IMR-90 (cell line): ENCODE results near the gene CD99. TPM values are rescaled to one million over a fixed set of nuclear protein-coding genes. Genes with fewer than 3 reads are reported as not detected.

ENCODE experiments used
- ATAC-seq: fragments of 200-7000 bp; cut with Tn5 transposase; 2 replicates; pipeline ENCODE4 v1.9.1; 2020; ENCODE audit warnings: low read depth, mild to moderate bottlenecking, moderate library complexity
- BruUV-seq: library from RNA; stranded (reverse); fragments of 400-500 nt; replicated peaks from 2 replicates; lab custom pipeline; 2021; lab: Mats Ljungman, UMichigan
- CTCF ChIA-PET: fragments of 300-600 bp; formaldehyde crosslinking; extraction: SDS; loops from one replicate; lab custom pipeline; 2021; ENCODE audit warnings: antibody characterized with exemption; lab: Yijun Ruan, JAX
- POLR2A ChIA-PET: fragments of 300-600 bp; sonication (Branson Sonifier 250); formaldehyde crosslinking; loops from one replicate; lab custom pipeline; 2022; ENCODE audit warnings: antibody characterized with exemption; ENCODE audit not compliant: unreplicated experiment; lab: Charles Lee
- DNase-seq: peaks from one replicate; pipeline ENCODE4 v3.0.0; 2013
- H2AFZ ChIP-seq: replicated peaks from 2 replicates; pipeline ENCODE3; 2013; ENCODE audit warnings: low read length, mild to moderate bottlenecking; ENCODE audit not compliant: poor library complexity
- H2AK5ac ChIP-seq: 2 replicates; pipeline ENCODE4 v1.6.1; 2013; ENCODE audit warnings: low read depth, low read length, inconsistent platforms
- H2AK9ac ChIP-seq: replicated peaks from 2 replicates; pipeline ENCODE3; 2013; ENCODE audit warnings: mild to moderate bottlenecking, low read depth, low read length, moderate library complexity; ENCODE audit not compliant: poor library complexity
- H2BK120ac ChIP-seq: 2 replicates; pipeline ENCODE4 v1.6.1; 2013; ENCODE audit warnings: low read depth, low read length, inconsistent platforms
- H2BK15ac ChIP-seq: 3 replicates; pipeline ENCODE4 v1.6.1; 2013; ENCODE audit warnings: low read depth, low read length, inconsistent platforms
- H2BK20ac ChIP-seq: 2 replicates; pipeline ENCODE4 v1.6.1; 2013; ENCODE audit warnings: low read depth, mild to moderate bottlenecking, inconsistent platforms, low read length, moderate library complexity
- H2BK5ac ChIP-seq: 2 replicates; pipeline ENCODE4 v1.6.1; 2013; ENCODE audit warnings: mild to moderate bottlenecking, low read depth, low read length, inconsistent platforms; ENCODE audit not compliant: poor library complexity, severe bottlenecking
- H3K14ac ChIP-seq: replicated peaks from 2 replicates; pipeline ENCODE4 v1.6.1; 2013; ENCODE audit warnings: low read depth, low read length, inconsistent platforms
- H3K18ac ChIP-seq: 2 replicates; pipeline ENCODE4 v1.6.1; 2013; ENCODE audit warnings: low read depth, low read length, control low read depth
- H3K23ac ChIP-seq: 2 replicates; pipeline ENCODE4 v1.6.1; 2013; ENCODE audit warnings: low read depth, low read length, inconsistent platforms
- H3K27ac ChIP-seq: 2 replicates; pipeline ENCODE4 v1.5.1; 2013; ENCODE audit warnings: mild to moderate bottlenecking, control low read depth, low read length; ENCODE audit not compliant: insufficient read depth
- H3K27me3 ChIP-seq: 2 replicates; pipeline ENCODE4 v1.6.1; 2013; ENCODE audit warnings: low read length; ENCODE audit not compliant: control insufficient read depth, insufficient read depth
- H3K36me3 ChIP-seq: 2 replicates; pipeline ENCODE4 v1.6.1; 2013; ENCODE audit warnings: low read length, mixed read lengths; ENCODE audit not compliant: control insufficient read depth, insufficient read depth
- H3K4ac ChIP-seq: 2 replicates; pipeline ENCODE4 v1.6.1; 2013; ENCODE audit warnings: low read depth, low read length, inconsistent platforms
- H3K4me1 ChIP-seq: 2 replicates; pipeline ENCODE4 v1.6.1; 2013; ENCODE audit warnings: low read length, mixed read lengths; ENCODE audit not compliant: control insufficient read depth, insufficient read depth
- H3K4me2 ChIP-seq: 2 replicates; pipeline ENCODE4 v1.6.1; 2013; ENCODE audit warnings: low read depth, mild to moderate bottlenecking, control low read depth, low read length, moderate library complexity
- H3K4me3 ChIP-seq: 2 replicates; pipeline ENCODE4 v1.5.1; 2013; ENCODE audit warnings: low read depth, mild to moderate bottlenecking, control low read depth, low read length, moderate library complexity; ENCODE audit not compliant: insufficient read depth
- H3K56ac ChIP-seq: 2 replicates; pipeline ENCODE4 v1.6.1; 2013; ENCODE audit warnings: low read length, inconsistent platforms; ENCODE audit not compliant: insufficient read depth; ENCODE audit errors: extremely low read depth
- H3K79me1 ChIP-seq, 2 experiments: 2 replicates each; pipeline ENCODE4 v1.6.1; 2013; ENCODE audit warnings: low read length in 2 of 2, inconsistent platforms in 1 of 2, low read depth in 1 of 2
- H3K9ac ChIP-seq: 2 replicates; pipeline ENCODE4 v1.6.1; 2013; ENCODE audit warnings: low read depth, low read length, control low read depth
- H3K9me1 ChIP-seq: 2 replicates; pipeline ENCODE4 v1.6.1; 2013; ENCODE audit warnings: low read length, inconsistent platforms; ENCODE audit not compliant: insufficient read depth
- H3K9me3 ChIP-seq: 2 replicates; pipeline ENCODE4 v1.6.1; 2013; ENCODE audit warnings: low read length; ENCODE audit not compliant: control insufficient read depth, insufficient read depth
- H4K20me1 ChIP-seq: 2 replicates; pipeline ENCODE4 v1.6.1; 2013; ENCODE audit warnings: low read length, inconsistent platforms; ENCODE audit not compliant: insufficient read depth
- H4K5ac ChIP-seq: 2 replicates; pipeline ENCODE4 v1.6.1; 2013; ENCODE audit warnings: mild to moderate bottlenecking, low read depth, low read length, control low read depth
- H4K8ac ChIP-seq, 2 experiments: 2 replicates each; pipeline ENCODE4 v1.6.1; 2013; ENCODE audit warnings: low read depth in 2 of 2, low read length in 2 of 2, control low read depth in 1 of 2, inconsistent platforms in 1 of 2
- H4K91ac ChIP-seq: 2 replicates; pipeline ENCODE4 v1.6.1; 2013; ENCODE audit warnings: low read depth, low read length, inconsistent platforms; ENCODE audit not compliant: insufficient read depth
- BHLHE40 ChIP-seq: fragments of 150-350 bp; IDR thresholded peaks from 2 replicates; pipeline ENCODE4 v1.6.1; 2016; ENCODE audit warnings: mild to moderate bottlenecking, low read depth, low read length
- CEBPB ChIP-seq: IDR thresholded peaks from 2 replicates; pipeline ENCODE4 v1.6.1; 2012; ENCODE audit warnings: low read depth, low read length, improper control_type of control experiment
- CTCF ChIP-seq: conservative IDR thresholded peaks from 2 replicates; pipeline ENCODE4 v1.5.1; 2012; ENCODE audit warnings: mild to moderate bottlenecking, low read depth, low read length, improper control_type of control experiment
- ELK1 ChIP-seq: fragments of 150-350 bp; IDR thresholded peaks from 2 replicates; pipeline ENCODE4 v1.6.1; 2016; ENCODE audit warnings: low read depth, mild to moderate bottlenecking, low read length, moderate library complexity, borderline replicate concordance
- FOS ChIP-seq: fragments of 150-350 bp; IDR thresholded peaks from 2 replicates; pipeline ENCODE4 v1.6.1; 2016; ENCODE audit warnings: low read depth, low read length
- MAFK ChIP-seq: IDR thresholded peaks from 2 replicates; pipeline ENCODE4 v1.6.1; 2012; ENCODE audit warnings: low read depth, low read length, improper control_type of control experiment
- MAZ ChIP-seq: IDR thresholded peaks from 2 replicates; pipeline ENCODE4 v1.6.1; 2012; ENCODE audit warnings: low read depth, mild to moderate bottlenecking, low read length, improper control_type of control experiment, moderate library complexity, borderline replicate concordance
- MXI1 ChIP-seq: IDR thresholded peaks from 2 replicates; pipeline ENCODE4 v1.6.1; 2012; ENCODE audit warnings: low read depth, mild to moderate bottlenecking, low read length, moderate library complexity, borderline replicate concordance
- NFE2L2 ChIP-seq: fragments of 150-350 bp; IDR thresholded peaks from 2 replicates; pipeline ENCODE4 v1.6.1; 2016; ENCODE audit warnings: low read depth, mild to moderate bottlenecking, low read length
- POLR2A ChIP-seq: IDR thresholded peaks from 2 replicates; pipeline ENCODE4 v1.6.1; 2012; ENCODE audit warnings: mild to moderate bottlenecking, low read depth, low read length
- RAD21 ChIP-seq: IDR thresholded peaks from 2 replicates; pipeline ENCODE4 v1.6.1; 2012; ENCODE audit warnings: low read length, improper control_type of control experiment
- RCOR1 ChIP-seq: IDR thresholded peaks from 2 replicates; pipeline ENCODE4 v1.6.1; 2012; ENCODE audit warnings: mild to moderate bottlenecking, low read length, improper control_type of control experiment; ENCODE audit not compliant: insufficient replicate concordance
- RFX5 ChIP-seq: IDR thresholded peaks from 2 replicates; pipeline ENCODE4 v1.8.0; 2012; ENCODE audit warnings: low read depth, mild to moderate bottlenecking, low read length, moderate library complexity
- USF2 ChIP-seq: fragments of 150-350 bp; IDR thresholded peaks from 2 replicates; pipeline ENCODE4 v1.6.1; 2017; ENCODE audit warnings: mild to moderate bottlenecking, antibody characterized with exemption, low read length, low read depth
- WGBS, 2 experiments: methylation state at CpG; one replicate each; pipeline versions ENCODE4 v1.1.5 to v1.1.7; 2013; ENCODE audit warnings: missing lambda C conversion rate in 2 of 2; ENCODE audit not compliant: insufficient read length in 1 of 2; ENCODE audit errors: extremely low coverage in 2 of 2; 5-methylcytosine and 5-hydroxymethylcytosine counted together
- dilution Hi-C: fragments of 300-500 bp; cut with HindIII; formaldehyde crosslinking; loops from one replicate; pipeline ENCODE4 v1.14.3; 2018; ENCODE audit warnings: low sequenced_read_pairs; ENCODE audit not compliant: unreplicated experiment
- in situ Hi-C: fragments of 300-500 bp; cut with MboI; formaldehyde crosslinking; loops from 3 replicates; pipeline ENCODE4 v1.14.3; 2019; ENCODE audit warnings: low sequenced_read_pairs, inconsistent platforms, mixed read lengths
- intact Hi-C: fragments of 100-400 bp; cut with micrococcal nuclease; formaldehyde crosslinking; loops from 2 replicates; pipeline ENCODE4 v1.10.0; 2022
- polyA plus RNA-seq, 3 experiments: library from polyadenylated mRNA; depleted of rRNA; stranded (reverse); fragments of >200 nt; gene quantifications; 2 replicates each; pipeline ENCODE4 v1.2.3, GENCODE V29; 2012; ENCODE audit warnings: low replicate concordance in 1 of 3
- total RNA-seq: library from RNA; depleted of rRNA; stranded (reverse); fragments of >200 nt; gene quantifications from 2 replicates; pipeline ENCODE4 v1.2.3, GENCODE V29; 2012

CD99 gene
- total and polyA plus RNA-seq, 2 of the 4 experiments (the other 2 are of a cell fraction), result 102 to 369 TPM

GRCh38 chrX:2672084-2672483 is 19.0 kb upstream of the CD99 start:
- ChIA-PET POLR2A (no interaction called here), CTCF (no interaction called here)
- ATAC-seq, result no peak
- H4K91ac ChIP-seq, result no peak overlapping the region
- H2BK15ac ChIP-seq, result no peak overlapping the region
- no peak overlapping the region for H3K9ac ChIP-seq
- H3K27me3 ChIP-seq, result peaks cover 1% of the 10 kb centered on the region; the same call in 1 of the 2 replicates
- no peak overlapping the region for H4K5ac ChIP-seq
- H3K4me1 ChIP-seq, result peaks cover 4% of the 10 kb centered on the region
- dilution Hi-C loops, result no loop called here
- H3K27ac ChIP-seq, result no peak overlapping the region
- H2AK9ac ChIP-seq, result no peak overlapping the region
- H4K20me1 ChIP-seq, result no peaks in the 10 kb centered on the region
- H4K8ac ChIP-seq, result no peak overlapping the region
- no TSS peak for BruUV-seq
- H3K18ac ChIP-seq, result no peak overlapping the region
- H3K23ac ChIP-seq, result no peak overlapping the region
- WGBS, 2 experiments, result 72% methylated on average over 2 of the region's 6 CpGs; no CpG with 5 or more reads in 1 of the 2 experiments
- no peaks in the 10 kb centered on the region for H3K9me3 ChIP-seq
- H3K4ac ChIP-seq, result no peak overlapping the region
- no peak overlapping the region for H2BK20ac ChIP-seq
- no peaks in the 10 kb centered on the region for H3K79me1 ChIP-seq
- H3K9me1 ChIP-seq, result no peaks in the 10 kb centered on the region; the same call in 1 of the 2 replicates
- TF ChIP-seq POLR2A, result no peak
- TF ChIP-seq MAZ, result no peak
- no peak for TF ChIP-seq RCOR1
- TF ChIP-seq RFX5, result no peak
- TF ChIP-seq CEBPB, result no peak
- no peak for TF ChIP-seq BHLHE40
- no peak for TF ChIP-seq CTCF
- no peak for TF ChIP-seq RAD21
- TF ChIP-seq USF2, result no peak
- no peak for TF ChIP-seq ELK1
- no peak for TF ChIP-seq FOS
- no peak for TF ChIP-seq MAFK
- no peak for TF ChIP-seq NFE2L2
- no peak for TF ChIP-seq MXI1
- H3K14ac ChIP-seq, result no peak overlapping the region
- H2BK5ac ChIP-seq, result no peak overlapping the region
- in situ Hi-C loops, result no loop called here
- intact Hi-C loops, result no loop called here
- no peak overlapping the region for H3K4me3 ChIP-seq
- H2AFZ ChIP-seq, result no peak overlapping the region
- H2BK120ac ChIP-seq, result no peak overlapping the region
- no peak overlapping the region for H3K4me2 ChIP-seq
- DNase-seq, result no peak
- H2AK5ac ChIP-seq, result no peak overlapping the region
- H3K36me3 ChIP-seq, result no peaks in the 10 kb centered on the region
- H3K56ac ChIP-seq, result no peak overlapping the region
